ENCODE measurements around the gene SLC39A9. TPM values are rescaled to one million over a fixed set of nuclear protein-coding genes. Genes with fewer than 3 reads are reported as not detected.
A peak's percentile ranks its signal among the peaks of the same experiment; 100 is the strongest.

The SLC39A9 gene
- total RNA-seq (10 to 100 TPM; 33.7 to 38.6 TPM), polyA plus RNA-seq (10 to 100 TPM; 17.9 to 18.6 TPM)

GRCh38 chr14:69398053-69398817, at the start of gene SLC39A9, which contains the start of gene ERH:
TSS of gene SLC39A9 (plus strand) at chr14:69398692. CDS start at chr14:69399370, 678 bp downstream.
TSS of gene ERH (minus strand) at chr14:69398299. CDS start at chr14:69398233, 66 bp downstream.
- no peaks in the 10 kb centered on the region for H3K9me3 Mint-ChIP-seq
- H3K36me3 Mint-ChIP-seq, result peaks cover 21 to 50% of the 10 kb centered on the region in 2 donors
- peak within 1 kb of the TSS; percentile 86 to 91 for H3K4me3 ChIP-seq (ENCODE audit: low read length in 2 of 2)
- peak; percentile 96 to 98 (median 96) for DNase-seq
- peak within 1 kb of the TSS; percentile 87 for H3K27ac ChIP-seq (ENCODE audit: low read depth, low read length)
- ChIA-PET POLR2A (ENCODE audit: partially characterized antibody) (interaction anchor here (0.9 to 3.4 kb wide), 16 partner anchors 10 to 1798 kb away, joined by 3 to 20 read pairs (median 4); partner anchors contain the start of genes COX16, DCAF5, EXD2 and PIGH), CTCF (ENCODE audit: partially characterized antibody) (interaction anchor here (1.0 to 2.2 kb wide), 2 partner anchors 14 to 368 kb away, joined by 3 to 5 read pairs; partner anchors contain the start of gene SRSF5)
- peak within 1 kb of the TSS; percentile 98 to 100 (median 100) for H3K27ac Mint-ChIP-seq
- peak within 1 kb of the TSS; percentile 91 to 99 (median 96) for H3K4me3 Mint-ChIP-seq
- H3K9me3 ChIP-seq (ENCODE audit: control insufficient read depth in 1 of 2, low read length in 2 of 2), result no peaks in the 10 kb centered on the region
- intact Hi-C loops (cut with micrococcal nuclease), result loop anchor here (1.0 to 5.0 kb wide), 5 partner anchors 206 to 1924 kb away; partner anchors contain the start of genes DCAF5, EXD2, SIPA1L1 and SRSF5
- peaks cover 81% of the 10 kb centered on the region for H3K4me1 ChIP-seq (ENCODE audit: insufficient read depth, low read length)
- H3K27me3 Mint-ChIP-seq, result no peaks in the 10 kb centered on the region
- H3K4me1 Mint-ChIP-seq, result peaks cover 41 to 89% (median 59%) of the 10 kb centered on the region in 4 donors
- peaks cover 19% of the 10 kb centered on the region for H3K36me3 ChIP-seq (ENCODE audit: insufficient read depth, low read length)
- no peaks in the 10 kb centered on the region for H3K27me3 ChIP-seq (ENCODE audit: insufficient read depth, low read length)

GRCh38 chr14:69349091-69349777, 49.3 kb upstream of the SLC39A9 start:
- no peak overlapping the region for H3K27ac ChIP-seq (ENCODE audit: low read depth, low read length)
- Mint-ChIP-seq H3K27me3 (peaks cover 3 to 9% of the 10 kb centered on the region in 2 donors), H3K4me3 (no peak overlapping the region), H3K36me3 (no peaks in the 10 kb centered on the region), H3K9me3 (peaks cover 0 to 2% (median 0%) of the 10 kb centered on the region in 8 donors), H3K27ac (no peak overlapping the region), H3K4me1 (peaks cover 1 to 3% (median 2%) of the 10 kb centered on the region in 4 donors)
- intact Hi-C loops (cut with micrococcal nuclease), result no loop called here
- ChIA-PET CTCF (ENCODE audit: partially characterized antibody) (no interaction called here), POLR2A (ENCODE audit: partially characterized antibody) (no interaction called here)
- no peaks in the 10 kb centered on the region for H3K27me3 ChIP-seq (ENCODE audit: insufficient read depth, low read length)
- H3K4me1 ChIP-seq (ENCODE audit: insufficient read depth, low read length), result peaks cover 6% of the 10 kb centered on the region
- H3K4me3 ChIP-seq (ENCODE audit: low read length in 2 of 2), result no peak overlapping the region
- H3K36me3 ChIP-seq (ENCODE audit: insufficient read depth, low read length), result no peaks in the 10 kb centered on the region
- H3K9me3 ChIP-seq (ENCODE audit: control insufficient read depth in 1 of 2, low read length in 2 of 2), result no peaks in the 10 kb centered on the region
- DNase-seq, result no peak

- Mint-ChIP-seq H3K4me3 (no peak overlapping the region), H3K9me3 (peaks cover 0 to 2% (median 0%) of the 10 kb centered on the region in 8 donors), H3K36me3 (no peaks in the 10 kb centered on the region), H3K4me1 (peaks cover 6 to 16% (median 11%) of the 10 kb centered on the region in 4 donors), H3K27me3 (peaks cover 3 to 8% of the 10 kb centered on the region in 2 donors), H3K27ac (peak overlapping the region in 1 of 7 donors; percentile 37)
- intact Hi-C loops (cut with micrococcal nuclease), result no loop called here
- ChIA-PET POLR2A (ENCODE audit: partially characterized antibody) (no interaction called here), CTCF (ENCODE audit: partially characterized antibody) (no interaction called here)
- H3K9me3 ChIP-seq (ENCODE audit: control insufficient read depth in 1 of 2, low read length in 2 of 2), result no peaks in the 10 kb centered on the region
- peaks cover 19% of the 10 kb centered on the region for H3K4me1 ChIP-seq (ENCODE audit: insufficient read depth, low read length)
- no peak overlapping the region for H3K4me3 ChIP-seq (ENCODE audit: low read length in 2 of 2)
- H3K27ac ChIP-seq (ENCODE audit: low read depth, low read length), result no peak overlapping the region
- no peak for DNase-seq
- H3K27me3 ChIP-seq (ENCODE audit: insufficient read depth, low read length), result no peaks in the 10 kb centered on the region
- H3K36me3 ChIP-seq (ENCODE audit: insufficient read depth, low read length), result no peaks in the 10 kb centered on the region
Measured at GRCh38 chr14:69350892-69351291, 47.6 kb upstream of the SLC39A9 start.

- Histone ChIP-seq H3K36me3 (ENCODE audit: insufficient read depth, low read length) (no peaks in the 10 kb centered on the region), H3K27ac (ENCODE audit: low read depth, low read length) (no peak overlapping the region), H3K9me3 (ENCODE audit: control insufficient read depth in 1 of 2, low read length in 2 of 2) (no peaks in the 10 kb centered on the region), H3K4me3 (ENCODE audit: low read length in 2 of 2) (no peak overlapping the region), H3K4me1 (ENCODE audit: insufficient read depth, low read length) (peaks cover 19% of the 10 kb centered on the region), H3K27me3 (ENCODE audit: insufficient read depth, low read length) (no peaks in the 10 kb centered on the region)
- peak overlapping the region in 1 of 7 donors; percentile 22 for H3K27ac Mint-ChIP-seq
- POLR2A ChIA-PET (ENCODE audit: partially characterized antibody), result no interaction called here
- CTCF ChIA-PET (ENCODE audit: partially characterized antibody), result no interaction called here
- peaks cover 6 to 16% (median 11%) of the 10 kb centered on the region in 4 donors for H3K4me1 Mint-ChIP-seq
- no peaks in the 10 kb centered on the region for H3K36me3 Mint-ChIP-seq
- peaks cover 0 to 2% (median 0%) of the 10 kb centered on the region in 8 donors for H3K9me3 Mint-ChIP-seq
- H3K4me3 Mint-ChIP-seq, result no peak overlapping the region
- H3K27me3 Mint-ChIP-seq, result peaks cover 3 to 8% of the 10 kb centered on the region in 2 donors
- intact Hi-C loops (cut with micrococcal nuclease), result no loop called here
- no peak for DNase-seq
Measured at GRCh38 chr14:69351385-69351784, 47.1 kb upstream of the SLC39A9 start.

GRCh38 chr14:69351911-69352310, 46.6 kb upstream of the SLC39A9 start:
- peaks cover 0 to 2% (median 0%) of the 10 kb centered on the region in 8 donors for H3K9me3 Mint-ChIP-seq
- ChIA-PET CTCF (ENCODE audit: partially characterized antibody) (no interaction called here), POLR2A (ENCODE audit: partially characterized antibody) (no interaction called here)
- Histone ChIP-seq H3K27me3 (ENCODE audit: insufficient read depth, low read length) (no peaks in the 10 kb centered on the region), H3K36me3 (ENCODE audit: insufficient read depth, low read length) (no peaks in the 10 kb centered on the region), H3K9me3 (ENCODE audit: control insufficient read depth in 1 of 2, low read length in 2 of 2) (no peaks in the 10 kb centered on the region), H3K4me1 (ENCODE audit: insufficient read depth, low read length) (peaks cover 19% of the 10 kb centered on the region), H3K27ac (ENCODE audit: low read depth, low read length) (no peak overlapping the region), H3K4me3 (ENCODE audit: low read length in 2 of 2) (no peak overlapping the region)
- no peaks in the 10 kb centered on the region for H3K36me3 Mint-ChIP-seq
- H3K27ac Mint-ChIP-seq, result peak overlapping the region in 1 of 7 donors; percentile 57
- peaks cover 6 to 16% (median 11%) of the 10 kb centered on the region in 4 donors for H3K4me1 Mint-ChIP-seq
- DNase-seq, result no peak
- peaks cover 3 to 8% of the 10 kb centered on the region in 2 donors for H3K27me3 Mint-ChIP-seq
- no peak overlapping the region for H3K4me3 Mint-ChIP-seq
- intact Hi-C loops (cut with micrococcal nuclease), result no loop called here

- POLR2A ChIA-PET (ENCODE audit: partially characterized antibody), result no interaction called here
- peaks cover 3 to 5% of the 10 kb centered on the region in 2 donors for H3K27me3 Mint-ChIP-seq
- no peak overlapping the region for H3K27ac ChIP-seq (ENCODE audit: low read depth, low read length)
- no peaks in the 10 kb centered on the region for H3K27me3 ChIP-seq (ENCODE audit: insufficient read depth, low read length)
- H3K27ac Mint-ChIP-seq, result peak overlapping the region in 3 of 7 donors; percentile 42 to 73 (median 50)
- H3K4me1 ChIP-seq (ENCODE audit: insufficient read depth, low read length), result peaks cover 19% of the 10 kb centered on the region
- no peak overlapping the region for H3K4me3 Mint-ChIP-seq
- H3K36me3 ChIP-seq (ENCODE audit: insufficient read depth, low read length), result no peaks in the 10 kb centered on the region
- CTCF ChIA-PET (ENCODE audit: partially characterized antibody), result no interaction called here
- no peaks in the 10 kb centered on the region for H3K36me3 Mint-ChIP-seq
- intact Hi-C loops (cut with micrococcal nuclease), result no loop called here
- H3K4me1 Mint-ChIP-seq, result peaks cover 6 to 16% (median 11%) of the 10 kb centered on the region in 4 donors
- no peaks in the 10 kb centered on the region for H3K9me3 Mint-ChIP-seq
- no peak overlapping the region for H3K4me3 ChIP-seq (ENCODE audit: low read length in 2 of 2)
- no peaks in the 10 kb centered on the region for H3K9me3 ChIP-seq (ENCODE audit: control insufficient read depth in 1 of 2, low read length in 2 of 2)
- no peak for DNase-seq
Measured at GRCh38 chr14:69353168-69353567, 45.3 kb upstream of the SLC39A9 start.
